ENCODE data around the gene TYW3.

TYW3 gene

GRCh38 chr1:74732960-74733603 is at the start of gene TYW3, which contains the start of gene CRYZ:
Gene TYW3 (plus strand): TSS chr1:74733152. CDS start chr1:74733245, 93 bp downstream.
Gene CRYZ (minus strand): TSS chr1:74733050. CDS start chr1:74724821, 8,229 bp downstream.
- in situ Hi-C loops (cut with HindIII; ENCODE audit: low pct_ligation_motif_present, low sequenced_read_pairs), result no loop called here
- Histone ChIP-seq H3K27ac (peak within 1 kb of the TSS; percentile 84), H3K27me3 (replicated peaks) (no peaks in the 10 kb centered on the region), H3K36me3 (replicated peaks) (peaks cover 9% of the 10 kb centered on the region), H3K4me3 (ENCODE audit: low read depth, low read length) (peak within 1 kb of the TSS; percentile 92)
- no peak for TF ChIP-seq CTCF (IDR thresholded peaks at IDR 0.05; ENCODE audit: low read depth, low read length, missing control alignments)
- DNase-seq, result peak; percentile 94

GRCh38 chr1:74683656-74684055 is 49.3 kb upstream of the TYW3 start:
- Histone ChIP-seq H3K27me3 (replicated peaks) (no peaks in the 10 kb centered on the region), H3K4me3 (ENCODE audit: low read depth, low read length) (no peak overlapping the region), H3K36me3 (replicated peaks) (no peaks in the 10 kb centered on the region), H3K27ac (no peak overlapping the region)
- DNase-seq, result no peak
- in situ Hi-C loops (cut with HindIII; ENCODE audit: low pct_ligation_motif_present, low sequenced_read_pairs), result no loop called here
- no peak for TF ChIP-seq CTCF (IDR thresholded peaks at IDR 0.05; ENCODE audit: low read depth, low read length, missing control alignments)

- DNase-seq, result no peak
- Histone ChIP-seq H3K36me3 (replicated peaks) (no peaks in the 10 kb centered on the region), H3K27ac (no peak overlapping the region), H3K27me3 (replicated peaks) (no peaks in the 10 kb centered on the region), H3K4me3 (ENCODE audit: low read depth, low read length) (no peak overlapping the region)
- no peak for TF ChIP-seq CTCF (IDR thresholded peaks at IDR 0.05; ENCODE audit: low read depth, low read length, missing control alignments)
- in situ Hi-C loops (cut with HindIII; ENCODE audit: low pct_ligation_motif_present, low sequenced_read_pairs), result no loop called here
Observed at GRCh38 chr1:74684301-74684700, 48.7 kb upstream of the TYW3 start.

GRCh38 chr1:74686928-74687327 is 46.0 kb upstream of the TYW3 start:
- DNase-seq, result no peak
- no peaks in the 10 kb centered on the region for H3K36me3 ChIP-seq (replicated peaks)
- no peak for TF ChIP-seq CTCF (IDR thresholded peaks at IDR 0.05; ENCODE audit: low read depth, low read length, missing control alignments)
- no peaks in the 10 kb centered on the region for H3K27me3 ChIP-seq (replicated peaks)
- no peak overlapping the region for H3K4me3 ChIP-seq (ENCODE audit: low read depth, low read length)
- in situ Hi-C loops (cut with HindIII; ENCODE audit: low pct_ligation_motif_present, low sequenced_read_pairs), result no loop called here
- H3K27ac ChIP-seq, result no peak overlapping the region

- TF ChIP-seq CTCF (IDR thresholded peaks at IDR 0.05; ENCODE audit: low read depth, low read length, missing control alignments), result peak; percentile 69
- Histone ChIP-seq H3K27ac (no peak overlapping the region), H3K36me3 (replicated peaks) (no peaks in the 10 kb centered on the region), H3K27me3 (replicated peaks) (no peaks in the 10 kb centered on the region), H3K4me3 (ENCODE audit: low read depth, low read length) (no peak overlapping the region)
- in situ Hi-C loops (cut with HindIII; ENCODE audit: low pct_ligation_motif_present, low sequenced_read_pairs), result no loop called here
- peak; percentile 57 for DNase-seq
Observed at GRCh38 chr1:74689621-74690363, 43.2 kb upstream of the TYW3 start.
